HEK293T (cell line): ENCODE data around the gene KRT27.

ENCODE experiments used
- SUZ12 ChIP-seq: fragments of 450-650 bp; IDR thresholded peaks from 2 replicates; pipeline ENCODE4 v1.6.1; 2016; ENCODE audit warnings: mild to moderate bottlenecking
- TARDBP ChIP-seq: fragments of 450-650 bp; IDR thresholded peaks from 2 replicates; pipeline ENCODE4 v1.6.1; 2016

GRCh38 chr17:40821536-40821935 is 39.2 kb upstream of the KRT27 start:
- TF ChIP-seq SUZ12 (no peak), TARDBP (no peak)
